ENCODE data around the gene PTPN22.
A peak's percentile ranks its signal among the peaks of the same experiment; 100 is the strongest.

The PTPN22 gene

GRCh38 chr1:113780374-113781146 is 91.0 kb downstream of the PTPN22 start:
- Mint-ChIP-seq H3K9me3 (peaks cover 4% of the 10 kb centered on the region), H3K27ac (no peak overlapping the region), H3K4me1 (peaks cover 14% of the 10 kb centered on the region), H3K4me3 (no peak overlapping the region), H3K36me3 (peaks cover 35% of the 10 kb centered on the region)
- ATAC-seq (peak; percentile 12), DNase-seq (ENCODE audit: low spot score in 2 of 2) (no peak)

DNA sequence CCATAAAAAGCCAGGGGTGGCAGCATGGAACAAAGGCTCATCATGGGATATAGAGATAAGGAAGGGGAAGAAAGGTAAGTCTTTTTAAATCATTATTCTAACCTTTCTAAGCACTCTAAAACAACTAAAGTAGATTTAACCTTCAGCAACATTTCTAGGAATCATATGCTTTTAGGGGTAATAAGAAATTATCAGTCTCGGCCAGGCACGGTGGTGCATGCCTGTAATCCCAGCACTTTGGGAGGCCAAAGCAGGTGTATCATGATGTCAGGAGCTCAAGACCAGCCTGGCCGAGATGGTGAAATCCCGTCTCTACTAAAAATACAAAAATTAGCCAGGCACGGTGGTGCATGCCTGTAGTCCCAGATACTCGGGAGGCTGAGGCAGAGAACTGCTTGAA is 92.0 kb downstream of the PTPN22 start:
- no peak for DNase-seq (ENCODE audit: low spot score in 2 of 2)
- H3K36me3 Mint-ChIP-seq, result peaks cover 45% of the 10 kb centered on the region
- H3K4me3 Mint-ChIP-seq, result no peak overlapping the region
- peaks cover 4% of the 10 kb centered on the region for H3K9me3 Mint-ChIP-seq
- H3K27ac Mint-ChIP-seq, result peak overlapping the region; percentile 6
- H3K4me1 Mint-ChIP-seq, result peaks cover 13% of the 10 kb centered on the region
- no peak for ATAC-seq

DNA sequence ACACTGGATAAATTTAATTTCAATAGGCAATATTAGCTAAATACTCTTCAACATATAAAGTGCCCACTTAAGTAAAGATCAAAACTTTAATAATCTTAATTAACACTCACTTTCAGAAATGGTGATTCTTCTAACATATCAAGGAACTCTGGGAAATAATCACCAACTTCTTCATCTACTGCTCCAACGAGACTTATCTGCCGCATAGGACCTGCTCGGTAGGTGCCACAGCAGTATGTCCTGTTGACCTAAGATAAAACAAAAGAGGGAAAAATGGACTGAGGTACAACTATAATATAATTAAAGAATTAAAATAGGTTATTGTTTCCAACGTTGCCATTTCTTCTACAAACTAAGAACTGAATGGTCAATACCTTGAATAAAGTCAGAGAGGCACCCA is 94.0 kb downstream of the PTPN22 start:
- H3K4me1 Mint-ChIP-seq, result peaks cover 13% of the 10 kb centered on the region
- ATAC-seq (no peak), DNase-seq (ENCODE audit: low spot score in 2 of 2) (no peak)
- H3K27ac Mint-ChIP-seq, result no peak overlapping the region
- H3K36me3 Mint-ChIP-seq, result peaks cover 54% of the 10 kb centered on the region
- peaks cover 4% of the 10 kb centered on the region for H3K9me3 Mint-ChIP-seq
- H3K4me3 Mint-ChIP-seq, result no peak overlapping the region

GRCh38 chr1:113770031-113770430 is 101.5 kb downstream of the PTPN22 start:
- Mint-ChIP-seq H3K27ac (no peak overlapping the region), H3K36me3 (peaks cover 87% of the 10 kb centered on the region), H3K4me3 (no peak overlapping the region), H3K4me1 (peaks cover 35% of the 10 kb centered on the region), H3K9me3 (no peaks in the 10 kb centered on the region)
- DNase-seq (ENCODE audit: low spot score in 2 of 2) (no peak), ATAC-seq (no peak)

GRCh38 chr1:113769601-113769970 is 101.9 kb downstream of the PTPN22 start:
- Mint-ChIP-seq H3K36me3 (peaks cover 87% of the 10 kb centered on the region), H3K4me1 (peaks cover 35% of the 10 kb centered on the region), H3K4me3 (no peak overlapping the region), H3K27ac (peak overlapping the region; percentile 32), H3K9me3 (no peaks in the 10 kb centered on the region)
- DNase-seq (ENCODE audit: low spot score in 2 of 2) (no peak), ATAC-seq (no peak)

GRCh38 chr1:113768916-113769600 is 102.5 kb downstream of the PTPN22 start:
- no peak for DNase-seq (ENCODE audit: low spot score in 2 of 2)
- Mint-ChIP-seq H3K4me3 (no peak overlapping the region), H3K27ac (peak overlapping the region; percentile 32), H3K9me3 (no peaks in the 10 kb centered on the region), H3K4me1 (peaks cover 35% of the 10 kb centered on the region), H3K36me3 (peaks cover 87% of the 10 kb centered on the region)
- no peak for ATAC-seq

DNA sequence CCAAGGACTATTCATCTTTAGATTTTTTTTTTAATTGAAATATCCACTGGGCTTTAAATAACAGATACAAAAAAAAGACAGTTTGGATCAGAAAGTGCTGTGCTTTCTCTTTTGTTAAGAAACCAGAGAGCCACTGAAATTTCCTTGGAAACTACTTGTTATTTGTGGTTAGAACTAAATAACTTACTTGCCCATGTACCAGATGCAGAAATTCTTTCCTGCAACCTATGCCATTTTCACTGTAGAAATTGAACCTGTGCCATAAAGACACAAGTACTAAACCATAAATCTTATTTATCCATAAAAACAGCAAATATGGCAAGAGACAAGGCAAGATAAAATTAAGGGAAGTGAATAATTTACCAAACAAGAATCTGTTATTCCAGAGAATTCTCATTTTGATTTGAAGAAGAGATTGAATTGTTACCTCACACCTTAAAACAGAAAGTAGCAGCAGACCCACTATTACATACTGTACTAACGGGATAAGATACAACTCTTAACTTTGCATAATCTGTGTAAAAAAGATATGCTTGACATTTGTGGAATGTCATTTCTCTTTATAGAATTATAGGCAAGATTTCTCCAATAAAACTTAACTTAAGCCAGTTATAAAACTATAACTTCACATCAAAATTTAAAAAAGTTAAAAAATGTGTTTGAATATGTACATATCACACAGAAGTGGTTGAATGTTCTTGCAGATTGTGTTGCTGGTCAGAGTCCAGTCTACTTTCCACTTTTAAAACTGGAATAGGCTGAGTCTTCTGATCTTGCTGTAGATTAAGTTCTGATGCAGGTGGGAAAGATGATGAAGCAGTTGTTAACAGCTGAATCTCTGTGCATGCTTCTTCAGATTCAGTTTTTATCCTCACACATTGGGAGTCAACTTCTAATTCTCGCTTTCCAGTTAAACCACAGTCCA is 105.9 kb downstream of the PTPN22 start:
- DNase-seq (ENCODE audit: low spot score in 2 of 2), result no peak
- Mint-ChIP-seq H3K9me3 (no peaks in the 10 kb centered on the region), H3K36me3 (peaks cover 71% of the 10 kb centered on the region), H3K4me3 (no peak overlapping the region), H3K27ac (peak overlapping the region; percentile 15), H3K4me1 (peaks cover 26% of the 10 kb centered on the region)
- ATAC-seq, result no peak
